SK-N-SH (cell line): Measurements from ENCODE around the gene TWSG1. TPM values are rescaled to one million over a fixed set of nuclear protein-coding genes. Genes with fewer than 3 reads are reported as not detected.

ENCODE experiments used
- CTCF ChIA-PET: fragments of 300-600, 350-600 bp; formaldehyde crosslinking; extraction: SDS; loops from one replicate; lab custom pipeline; 2021; lab: Yijun Ruan, JAX
- POLR2A ChIA-PET: fragments of 350-600 bp; sonication (Branson Sonifier 250); formaldehyde crosslinking; extraction: SDS; loops from one replicate; lab custom pipeline; 2020; ENCODE audit warnings: antibody characterized with exemption, inconsistent platforms; lab: Yijun Ruan, JAX
- DNase-seq: peaks from one replicate; pipeline ENCODE4 v3.0.0; 2012
- H2AFZ ChIP-seq: fragments of 200-600 bp; sonication (generic); 2 replicates; pipeline ENCODE4 v1.8.1; 2016; ENCODE audit warnings: antibody characterized with exemption, mild to moderate bottlenecking, low read depth
- H3F3A ChIP-seq: fragments of 200-600 bp; sonication (generic); replicated peaks from 2 replicates; pipeline ENCODE3; 2016; ENCODE audit warnings: antibody characterized with exemption, mild to moderate bottlenecking; ENCODE audit not compliant: insufficient read depth
- H3K27ac ChIP-seq, 2 experiments: fragments of 200-500 bp in 1 of 2; fragments of 200-600 bp in 1 of 2; sonication (Bioruptor generic) in 1 of 2; sonication (generic), shearing (Covaris generic) in 1 of 2; 2 replicates each; pipeline versions ENCODE4 v1.5.1 to v1.6.1; 2014 to 2016; ENCODE audit warnings: low read depth in 2 of 2, inconsistent platforms in 1 of 2, low read length in 1 of 2, mild to moderate bottlenecking in 1 of 2, mixed read lengths in 1 of 2
- H3K27me3 ChIP-seq: fragments of 200-600 bp; sonication (generic), shearing (Covaris generic); 2 replicates; pipeline ENCODE4 v1.6.1; 2016; ENCODE audit warnings: mixed run types; ENCODE audit not compliant: insufficient read depth
- H3K36me3 ChIP-seq, 2 experiments: fragments of 200-500 bp in 1 of 2; fragments of 200-600 bp in 1 of 2; sonication (Bioruptor generic) in 1 of 2; sonication (generic) in 1 of 2; replicated peaks in 1 of 2; 2 replicates each; pipeline versions ENCODE3 to v1.5.1; 2014 to 2016; ENCODE audit warnings: low read length in 1 of 2, mild to moderate bottlenecking in 1 of 2; ENCODE audit not compliant: insufficient read depth in 2 of 2, control insufficient read depth in 1 of 2
- H3K4me1 ChIP-seq, 2 experiments: fragments of 200-500 bp in 1 of 2; fragments of 200-600 bp in 1 of 2; sonication (Bioruptor generic) in 1 of 2; sonication (generic), shearing (Covaris generic) in 1 of 2; 2 replicates each; pipeline versions ENCODE4 v1.5.1 to v1.6.1; 2014 to 2016; ENCODE audit warnings: low read depth in 1 of 2, low read length in 1 of 2, mixed run types in 1 of 2; ENCODE audit not compliant: insufficient read depth in 2 of 2, control insufficient read depth in 1 of 2
- H3K4me2 ChIP-seq: fragments of 200-600 bp; sonication (generic), shearing (Covaris generic); 2 replicates; pipeline ENCODE4 v1.6.1; 2017; ENCODE audit warnings: mixed run types
- H3K4me3 ChIP-seq, 2 experiments: fragments of 200-500 bp in 1 of 2; fragments of 200-600 bp in 1 of 2; sonication (Bioruptor generic) in 1 of 2; sonication (generic), shearing (Covaris generic) in 1 of 2; 2 replicates each; pipeline versions ENCODE4 v1.5.1 to v1.8.1; 2014 to 2016; ENCODE audit warnings: low read depth in 2 of 2, inconsistent platforms in 1 of 2, low read length in 1 of 2, mild to moderate bottlenecking in 1 of 2, mixed read lengths in 1 of 2, moderate library complexity in 1 of 2
- H3K79me2 ChIP-seq: fragments of 200-600 bp; sonication (generic); 2 replicates; pipeline ENCODE4 v1.8.1; 2017; ENCODE audit warnings: mild to moderate bottlenecking; ENCODE audit not compliant: insufficient read depth
- H3K9ac ChIP-seq: fragments of 200-600 bp; sonication (generic); 2 replicates; pipeline ENCODE4 v1.6.1; 2017; ENCODE audit warnings: mixed run types
- H3K9me2 ChIP-seq: fragments of 200-600 bp; sonication (generic); 2 replicates; pipeline ENCODE4 v1.6.1; 2017; ENCODE audit warnings: mixed run types
- H3K9me3 ChIP-seq: fragments of 200-600 bp; sonication (generic); 2 replicates; pipeline ENCODE4 v1.6.1; 2017; ENCODE audit warnings: mixed run types, mild to moderate bottlenecking, moderate library complexity
- H4K20me1 ChIP-seq: fragments of 200-600 bp; sonication (generic); 2 replicates; pipeline ENCODE4 v1.6.1; 2017; ENCODE audit warnings: mild to moderate bottlenecking, mixed run types; ENCODE audit not compliant: insufficient read depth
- ELF1 ChIP-seq: IDR thresholded peaks from 2 replicates; pipeline ENCODE4 v1.4.0; 2012
- EZH2phosphoT487 ChIP-seq: fragments of 200-600 bp; sonication (generic); IDR thresholded peaks from 2 replicates; pipeline ENCODE4 v1.6.1; 2017; ENCODE audit warnings: low read depth, mixed run types, mild to moderate bottlenecking, antibody characterized with exemption, moderate library complexity, borderline replicate concordance
- FOXJ3 ChIP-seq: sonication (generic); formaldehyde crosslinking; IDR thresholded peaks from 2 replicates; pipeline ENCODE4 v1.5.1; 2020; ENCODE audit warnings: mild to moderate bottlenecking, missing genetic modification reagents
- FOXM1 ChIP-seq: IDR thresholded peaks from 2 replicates; pipeline ENCODE4 v1.4.0; 2012; ENCODE audit warnings: low read depth, mild to moderate bottlenecking
- GABPA ChIP-seq: IDR thresholded peaks from 2 replicates; pipeline ENCODE4 v1.4.0; 2012; ENCODE audit warnings: low read depth, mild to moderate bottlenecking
- MEF2A ChIP-seq: IDR thresholded peaks from 2 replicates; pipeline ENCODE4 v1.4.0; 2012; ENCODE audit warnings: low read depth, borderline replicate concordance
- MXI1 ChIP-seq: IDR thresholded peaks from 2 replicates; pipeline ENCODE4 v1.6.1; 2012; ENCODE audit warnings: mild to moderate bottlenecking, low read depth, low read length, improper control_type of control experiment
- NFIC ChIP-seq: IDR thresholded peaks from 2 replicates; pipeline ENCODE4 v1.4.0; 2012; ENCODE audit warnings: borderline replicate concordance
- NRF1 ChIP-seq: IDR thresholded peaks from 2 replicates; pipeline ENCODE4 v1.6.1; 2012; ENCODE audit warnings: low read depth, mild to moderate bottlenecking, low read length
- POLR2AphosphoS5 ChIP-seq: IDR thresholded peaks from 2 replicates; pipeline ENCODE4 v1.6.1; 2012; ENCODE audit warnings: low read depth, low read length
- REST ChIP-seq: IDR thresholded peaks from 2 replicates; pipeline ENCODE4 v1.6.1; 2012; ENCODE audit warnings: mild to moderate bottlenecking, low read depth, low read length, moderate library complexity
- RFX5 ChIP-seq: IDR thresholded peaks from 2 replicates; pipeline ENCODE4 v1.6.1; 2012; ENCODE audit warnings: mild to moderate bottlenecking, improper control_type of control experiment, low read length
- RXRA ChIP-seq: IDR thresholded peaks from 2 replicates; pipeline ENCODE4 v1.4.0; 2012; ENCODE audit warnings: low read depth, mild to moderate bottlenecking, borderline replicate concordance
- SIN3A ChIP-seq: IDR thresholded peaks from 2 replicates; pipeline ENCODE4 v1.6.1; 2012; ENCODE audit warnings: low read depth, mild to moderate bottlenecking, low read length, moderate library complexity, borderline replicate concordance
- TAF1 ChIP-seq: IDR thresholded peaks from 2 replicates; pipeline ENCODE4 v1.6.1; 2012; ENCODE audit warnings: low read depth, mild to moderate bottlenecking, low read length, moderate library complexity, borderline replicate concordance
- TEAD4 ChIP-seq: IDR thresholded peaks from 2 replicates; pipeline ENCODE4 v1.4.0; 2012; ENCODE audit warnings: mild to moderate bottlenecking, borderline replicate concordance; ENCODE audit not compliant: insufficient read depth
- USF1 ChIP-seq: IDR thresholded peaks from 2 replicates; pipeline ENCODE4 v1.4.0; 2012; ENCODE audit warnings: low read depth, borderline replicate concordance
- USF2 ChIP-seq: fragments of 150-350 bp; IDR thresholded peaks from 2 replicates; pipeline ENCODE4 v1.6.1; 2017; ENCODE audit warnings: antibody characterized with exemption, low read length, low read depth, borderline replicate concordance
- YY1 ChIP-seq: IDR thresholded peaks from 2 replicates; pipeline ENCODE4 v1.4.0; 2012; ENCODE audit warnings: low read depth, mild to moderate bottlenecking
- ZBTB33 ChIP-seq: IDR thresholded peaks from 2 replicates; pipeline ENCODE4 v1.4.0; 2012; ENCODE audit warnings: low read depth, borderline replicate concordance
- WGBS: methylation state at CpG from one replicate; pipeline ENCODE4 v1.1.6; 2017; ENCODE audit warnings: low lambda C conversion rate; 5-methylcytosine and 5-hydroxymethylcytosine counted together
- polyA plus RNA-seq, 3 experiments: library from polyadenylated mRNA; depleted of rRNA; stranded (reverse); fragments of >200 nt; gene quantifications; 2 replicates each; pipeline ENCODE4 v1.2.3, GENCODE V29; 2012

TWSG1 gene
- polyA plus RNA-seq, 1 of the 3 experiments (the other 2 are of a cell fraction) = 44.0 TPM

GRCh38 chr18:9359796-9360195 lies 25.2 kb downstream of the TWSG1 start:
- Histone ChIP-seq H3F3A (peaks cover 6% of the 10 kb centered on the region), H3K79me2 (peaks cover 19% of the 10 kb centered on the region), H3K9me2 (no peaks in the 10 kb centered on the region), H3K9me3 (no peaks in the 10 kb centered on the region), H3K4me3 (no peak overlapping the region), H3K27me3 (no peaks in the 10 kb centered on the region), H3K4me2 (no peak overlapping the region), H4K20me1 (peaks cover 5% of the 10 kb centered on the region; the same call in 1 of the 2 replicates), H3K36me3 (peaks cover 5 to 21% of the 10 kb centered on the region in 2 experiments), H2AFZ (no peak overlapping the region), H3K9ac (no peak overlapping the region), H3K27ac (no peak overlapping the region), H3K4me1 (peaks cover 0 to 10% of the 10 kb centered on the region in 2 experiments; a peak in 1 of 4 replicates)
- TF ChIP-seq POLR2AphosphoS5 = no peak
- no peak for TF ChIP-seq NFIC
- TF ChIP-seq REST = no peak
- no peak for TF ChIP-seq RFX5
- no peak for TF ChIP-seq TAF1
- no peak for TF ChIP-seq FOXM1
- TF ChIP-seq FOXJ3 (CRISPR knock-in tag) = no peak
- ChIA-PET CTCF (interaction anchor here (1.0 kb wide), 1 partner anchor 19 kb away, joined by 3 read pairs; no protein-coding TSS in a partner anchor), POLR2A (no interaction called here)
- no peak for DNase-seq
- 95% methylated on average over 4 of the region's 4 CpGs for WGBS

- CTCF ChIA-PET = no interaction called here
- H3K79me2 ChIP-seq = peaks cover 10% of the 10 kb centered on the region
- TF ChIP-seq USF1 (no peak), NRF1 (no peak), GABPA (no peak), MEF2A (no peak), RFX5 (no peak), YY1 (no peak), TEAD4 (no peak), ZBTB33 (no peak), USF2 (no peak), ELF1 (no peak), RXRA (no peak), SIN3A (no peak), EZH2phosphoT487 (no peak), MXI1 (no peak), FOXJ3 (CRISPR knock-in tag) (no peak)
Measured at GRCh38 chr18:9361191-9361590, 26.6 kb downstream of the TWSG1 start.

More at GRCh38 chr18:9361191-9361590, 26.6 kb downstream of the TWSG1 start:
- Histone ChIP-seq H3K4me3 (no peak overlapping the region), H3F3A (peaks cover 6% of the 10 kb centered on the region), H3K4me2 (no peak overlapping the region), H4K20me1 (peaks cover 5% of the 10 kb centered on the region; the same call in 1 of the 2 replicates), H3K27me3 (no peaks in the 10 kb centered on the region), H3K9me2 (no peaks in the 10 kb centered on the region), H3K36me3 (peaks cover 5 to 21% of the 10 kb centered on the region in 2 experiments), H3K4me1 (peaks cover 0 to 12% of the 10 kb centered on the region in 2 experiments; a peak in 1 of 4 replicates), H2AFZ (no peak overlapping the region), H3K9me3 (no peaks in the 10 kb centered on the region), H3K27ac (no peak overlapping the region), H3K9ac (no peak overlapping the region)
- POLR2A ChIA-PET = no interaction called here
- DNase-seq = no peak
- WGBS = 86% methylated on average over 3 of the region's 3 CpGs
